ENCODE measurements around the gene SMAD9. TPM values are rescaled to one million over a fixed set of nuclear protein-coding genes. Genes with fewer than 3 reads are reported as not detected.

SMAD9 gene
- total and polyA plus RNA-seq, 2 of the 13 experiments (the other 11 are each of a cell fraction or from before 2014, with no cell fraction given): 4.2 to 7.7 TPM

- TF ChIP-seq ZNF281 (CRISPR knock-in tag; IDR thresholded peaks at IDR 0.05; ENCODE audit: borderline replicate concordance) (no peak), MTA1 (CRISPR knock-in tag; IDR thresholded peaks at IDR 0.05; ENCODE audit: borderline replicate concordance) (peak; percentile 9; the same call in 1 of the 2 replicates), RNF2 (conservative IDR thresholded peaks at IDR 0.05; ENCODE audit: low read depth) (no peak), NR0B2 (CRISPR knock-in tag; IDR thresholded peaks at IDR 0.05) (no peak), ZNF556 (CRISPR knock-in tag; IDR thresholded peaks at IDR 0.05; ENCODE audit: borderline replicate concordance) (no peak), CSRNP1 (CRISPR knock-in tag; IDR thresholded peaks at IDR 0.05) (no peak), MEIS2 (CRISPR knock-in tag; IDR thresholded peaks at IDR 0.05) (peak; percentile 33; the same call in 1 of the 2 replicates), SALL1 (CRISPR knock-in tag; IDR thresholded peaks at IDR 0.05) (0 out of 2 replicates have a peak, but pooled peaks have one; percentile 24), GZF1 (CRISPR knock-in tag; IDR thresholded peaks at IDR 0.05) (no peak), ZNF570 (CRISPR knock-in tag; IDR thresholded peaks at IDR 0.05; ENCODE audit: borderline replicate concordance) (no peak), ZNF383 (CRISPR knock-in tag; IDR thresholded peaks at IDR 0.05; ENCODE audit: borderline replicate concordance) (no peak), CHD4 (IDR thresholded peaks at IDR 0.05; ENCODE audit: borderline replicate concordance, low read length) (no peak), ZNF790 (CRISPR knock-in tag; IDR thresholded peaks at IDR 0.05; ENCODE audit: borderline replicate concordance) (no peak), ZNF282 (IDR thresholded peaks at IDR 0.05; ENCODE audit: partially characterized antibody) (no peak), ZFP91 (CRISPR knock-in tag; IDR thresholded peaks at IDR 0.05; ENCODE audit: borderline replicate concordance) (no peak)
Measured at GRCh38 chr13:36919833-36920615, at the start of gene SMAD9 (continued).

Measured in HepG2 (cell line).